Transverse colon (tissue), 4 donors: ENCODE results near the gene NEK11. TPM values are rescaled to one million over a fixed set of nuclear protein-coding genes. Genes with fewer than 3 reads are reported as not detected.

Source experiments
- DNase-seq: peaks from one replicate; pipeline ENCODE4 v3.0.0-alpha.2; 2019
- H3K27ac ChIP-seq, 4 donors: fragments of 200-600 bp; sonication (generic); 2 replicates each; pipeline ENCODE4 v1.5.1; 2016 to 2018; ENCODE audit warnings: inconsistent platforms in 4 of 4
- H3K27me3 ChIP-seq: fragments of 200-600 bp; sonication (generic); 2 replicates; pipeline ENCODE4 v1.5.1; 2017; ENCODE audit warnings: inconsistent platforms
- H3K36me3 ChIP-seq, 4 donors: fragments of 200-600 bp; sonication (generic); 2 replicates each; pipeline ENCODE4 v1.5.1; 2017 to 2019; ENCODE audit warnings: inconsistent platforms in 4 of 4
- H3K4me1 ChIP-seq, 4 donors: fragments of 200-600 bp; sonication (generic); 2 replicates each; pipeline ENCODE4 v1.5.1; 2017 to 2020; ENCODE audit warnings: inconsistent platforms in 4 of 4
- H3K4me3 ChIP-seq, 4 donors: fragments of 200-600 bp; sonication (generic); 1 replicate in 1 of 4; 2 replicates in 3 of 4; pipeline versions ENCODE4 v1.5.1 to v1.6.1; 2017 to 2019; ENCODE audit warnings: inconsistent platforms in 4 of 4
- H3K9me3 ChIP-seq, 2 donors: fragments of 200-600 bp; sonication (generic); 2 replicates each; pipeline ENCODE4 v1.5.1; 2017 to 2019; ENCODE audit warnings: inconsistent platforms in 2 of 2
- EP300 ChIP-seq: sonication (generic); formaldehyde crosslinking; IDR thresholded peaks from one replicate; pipeline ENCODE4 v1.6.1; 2017; ENCODE audit warnings: antibody characterized with exemption, low read depth
- POLR2A ChIP-seq: fragments of 450-650 bp; IDR thresholded peaks from one replicate; pipeline ENCODE4 v1.6.1; 2016; ENCODE audit warnings: antibody characterized with exemption, mild to moderate bottlenecking, moderate library complexity
- POLR2AphosphoS5 ChIP-seq, 3 donors: sonication (generic); formaldehyde crosslinking; IDR thresholded peaks; one replicate each; pipeline ENCODE4 v1.6.1; 2016; ENCODE audit warnings: antibody characterized with exemption in 3 of 3
- WGBS, 2 donors: methylation state at CpG; one replicate each; pipeline ENCODE4 v1.1.5; 2018; ENCODE audit warnings: low coverage in 1 of 2; 5-methylcytosine and 5-hydroxymethylcytosine counted together
- in situ Hi-C, 4 donors: fragments of 200-750 bp; cut with MboI; loops; one replicate each; pipeline versions ENCODE4 v1.15.0 to v1.15.1; 2017; ENCODE audit warnings: low sequenced_read_pairs in 3 of 4, low pct_ligation_motif_present in 1 of 4, low pct_unique_long_range_greater_than_20kb in 1 of 4
- intact Hi-C: fragments of 100-400 bp; cut with DNase I; formaldehyde crosslinking; loops from one replicate; pipeline ENCODE4 v1.15.1; 2023; ENCODE audit warnings: low total_unique reads
- total RNA-seq, 4 donors: library from RNA; depleted of rRNA; stranded (reverse); fragments of >200 nt; gene quantifications; one replicate each; pipeline ENCODE4 v1.1.0, GENCODE V29; 2016
- TF ChIP-seq, protein P1 (sequence below), 5 experiments: fragments of 200-600 bp in 3 of 5; fragments of 450-650 bp in 2 of 5; sonication (generic) in 3 of 5; IDR thresholded peaks; 1 replicate in 2 of 5; 2 replicates in 3 of 5; pipeline ENCODE4 v1.5.1; 2016 to 2017; ENCODE audit warnings: antibody characterized with exemption in 5 of 5, inconsistent platforms in 3 of 5, mild to moderate bottlenecking in 2 of 5, moderate library complexity in 1 of 5

Gene NEK11
- total RNA-seq, 4 donors from 2014 or later, result 4.6 to 12.3 (median 8.5) TPM

DNA sequence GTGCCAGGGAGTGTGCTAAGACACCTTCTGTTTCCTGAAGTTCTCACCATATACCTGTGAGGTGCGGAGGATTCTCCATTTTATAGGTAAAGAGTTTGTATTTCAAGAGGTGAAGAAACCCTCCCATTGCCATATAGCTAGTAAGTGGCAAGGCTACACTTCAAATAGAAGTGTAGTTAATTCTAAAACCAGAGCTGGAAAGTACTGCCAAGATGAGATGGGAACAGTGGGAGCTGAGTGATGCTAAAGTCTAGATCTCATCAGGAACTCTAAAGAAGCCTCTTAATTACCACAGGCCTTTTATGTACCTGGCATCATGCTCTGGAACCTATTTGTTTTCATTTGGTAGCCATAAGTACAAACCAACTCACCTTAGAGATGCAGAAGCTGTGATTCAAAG is 256.3 kb downstream of the NEK11 start:
- WGBS, 2 donors, result 96 to 100% methylated on average over 1 of the region's 1 CpG
- no peak overlapping the region for H3K27ac ChIP-seq
- TF ChIP-seq EP300, result no peak
- H3K4me3 ChIP-seq, result no peak overlapping the region
- H3K36me3 ChIP-seq, result no peaks in the 10 kb centered on the region
- no peak for DNase-seq
- no peaks in the 10 kb centered on the region for H3K27me3 ChIP-seq
- no peaks in the 10 kb centered on the region for H3K9me3 ChIP-seq
- in situ Hi-C loops (no loop called here), intact Hi-C loops (no loop called here)
- H3K4me1 ChIP-seq, result no peaks in the 10 kb centered on the region

DNA sequence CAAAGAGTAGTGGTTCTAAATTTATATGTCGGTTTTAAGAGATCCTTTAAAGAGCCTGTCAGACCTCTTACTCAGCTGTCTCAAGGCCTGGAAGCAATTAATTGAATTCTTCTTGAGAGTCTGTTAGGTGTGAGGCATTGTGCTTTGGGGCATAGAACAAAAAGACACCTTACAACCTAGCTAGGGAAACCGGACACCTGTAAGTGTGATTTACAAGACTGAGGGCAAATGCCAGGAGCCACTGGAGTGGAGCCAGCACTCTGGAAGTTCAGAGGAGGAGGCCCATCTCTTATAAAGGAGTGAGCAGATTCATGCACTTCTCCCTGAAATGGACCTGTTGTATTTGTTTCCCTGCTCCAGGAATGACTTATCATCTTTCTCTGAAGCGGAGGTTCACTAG is 257.2 kb downstream of the NEK11 start:
- Histone ChIP-seq H3K4me1 (no peaks in the 10 kb centered on the region), H3K4me3 (no peak overlapping the region), H3K9me3 (no peaks in the 10 kb centered on the region), H3K36me3 (no peaks in the 10 kb centered on the region), H3K27ac (no peak overlapping the region), H3K27me3 (no peaks in the 10 kb centered on the region)
- WGBS, 2 donors, result 50 to 68% methylated on average over 1 to 3 of the region's 3 CpGs
- TF ChIP-seq POLR2AphosphoS5 (IDR thresholded peaks at IDR 0.05) (no peak), EP300 (no peak), POLR2A (no peak)
- TF ChIP-seq, protein P1, sequence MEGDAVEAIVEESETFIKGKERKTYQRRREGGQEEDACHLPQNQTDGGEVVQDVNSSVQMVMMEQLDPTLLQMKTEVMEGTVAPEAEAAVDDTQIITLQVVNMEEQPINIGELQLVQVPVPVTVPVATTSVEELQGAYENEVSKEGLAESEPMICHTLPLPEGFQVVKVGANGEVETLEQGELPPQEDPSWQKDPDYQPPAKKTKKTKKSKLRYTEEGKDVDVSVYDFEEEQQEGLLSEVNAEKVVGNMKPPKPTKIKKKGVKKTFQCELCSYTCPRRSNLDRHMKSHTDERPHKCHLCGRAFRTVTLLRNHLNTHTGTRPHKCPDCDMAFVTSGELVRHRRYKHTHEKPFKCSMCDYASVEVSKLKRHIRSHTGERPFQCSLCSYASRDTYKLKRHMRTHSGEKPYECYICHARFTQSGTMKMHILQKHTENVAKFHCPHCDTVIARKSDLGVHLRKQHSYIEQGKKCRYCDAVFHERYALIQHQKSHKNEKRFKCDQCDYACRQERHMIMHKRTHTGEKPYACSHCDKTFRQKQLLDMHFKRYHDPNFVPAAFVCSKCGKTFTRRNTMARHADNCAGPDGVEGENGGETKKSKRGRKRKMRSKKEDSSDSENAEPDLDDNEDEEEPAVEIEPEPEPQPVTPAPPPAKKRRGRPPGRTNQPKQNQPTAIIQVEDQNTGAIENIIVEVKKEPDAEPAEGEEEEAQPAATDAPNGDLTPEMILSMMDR (IDR thresholded peaks at IDR 0.05), result no peak
- intact Hi-C loops (no loop called here), in situ Hi-C loops (no loop called here)
- DNase-seq, result no peak

DNA sequence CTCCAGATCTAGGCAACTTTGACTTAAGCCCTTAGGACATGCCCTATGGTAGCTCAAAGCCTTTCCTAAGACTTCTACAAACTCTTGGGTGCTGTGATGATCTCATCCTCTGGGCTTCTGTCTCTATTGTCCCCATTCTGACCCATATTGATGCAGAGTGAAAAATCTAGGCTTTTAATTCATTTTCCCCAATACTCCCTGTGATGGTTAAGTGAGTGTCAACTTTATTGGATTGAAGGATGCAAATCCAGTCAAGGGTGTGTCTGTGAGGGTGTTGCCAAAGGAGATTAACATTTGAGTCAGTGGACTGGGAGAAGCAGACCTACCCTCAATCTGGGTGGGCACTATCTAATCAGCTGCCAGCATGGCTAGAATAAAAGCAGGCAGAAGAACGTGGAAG is 257.6 kb downstream of the NEK11 start:
- TF ChIP-seq, protein P1 (IDR thresholded peaks at IDR 0.05), result no peak
- TF ChIP-seq POLR2AphosphoS5 (IDR thresholded peaks at IDR 0.05), result no peak
- TF ChIP-seq POLR2A, result no peak
- TF ChIP-seq EP300, result no peak
- Histone ChIP-seq H3K9me3 (no peaks in the 10 kb centered on the region), H3K27me3 (no peaks in the 10 kb centered on the region), H3K36me3 (no peaks in the 10 kb centered on the region), H3K4me1 (no peaks in the 10 kb centered on the region), H3K4me3 (no peak overlapping the region), H3K27ac (no peak overlapping the region)
- in situ Hi-C loops (no loop called here), intact Hi-C loops (no loop called here)
- DNase-seq, result no peak
- 83% methylated on average over 1 of the region's 1 CpG; no CpG with 5 or more reads in 1 of the 2 donors for WGBS, 2 donors

DNA sequence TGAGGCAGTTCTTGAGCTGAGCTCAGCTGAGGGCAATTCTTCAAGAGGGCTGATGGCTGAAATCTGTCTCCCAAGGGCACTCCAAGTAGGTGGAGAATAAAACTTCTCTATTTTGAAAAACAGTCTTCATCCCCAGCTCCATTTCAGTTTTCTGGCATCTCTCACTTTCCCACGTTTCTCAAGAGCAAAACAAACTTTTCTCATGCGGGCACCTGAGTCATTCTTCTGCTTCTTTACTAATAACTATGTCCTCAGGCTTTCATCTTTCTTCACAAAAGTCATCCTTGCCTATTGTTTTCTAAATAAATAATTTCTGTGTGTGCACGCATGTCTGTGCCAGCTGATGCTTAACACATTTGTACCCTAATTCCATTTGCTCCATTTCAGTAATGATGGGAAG is 258.8 kb downstream of the NEK11 start:
- in situ Hi-C loops, result no loop called here
- TF ChIP-seq POLR2AphosphoS5 (IDR thresholded peaks at IDR 0.05) (no peak), EP300 (no peak), POLR2A (no peak)
- TF ChIP-seq, protein P1 (IDR thresholded peaks at IDR 0.05), result no peak

DNA sequence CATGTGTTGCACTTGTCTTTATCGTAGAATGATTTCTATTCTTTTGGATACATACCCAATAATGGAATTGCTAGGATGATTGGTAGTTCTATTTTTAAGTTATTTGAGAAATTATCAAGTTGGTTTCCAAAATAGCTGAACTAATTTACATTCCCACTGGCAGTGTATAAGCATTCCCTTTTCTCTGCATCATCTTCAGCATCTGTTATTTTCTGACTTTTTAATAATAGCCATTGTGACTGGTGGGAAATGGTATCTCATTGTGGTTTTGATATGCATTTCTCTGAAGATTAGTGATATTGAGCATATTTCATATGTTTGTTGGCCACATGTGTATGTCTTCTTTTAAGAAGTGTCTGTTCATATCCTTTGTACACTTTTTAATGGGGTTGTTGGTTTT is 273.2 kb downstream of the NEK11 start:
- intact Hi-C loops (no loop called here), in situ Hi-C loops (no loop called here)
- Histone ChIP-seq H3K27me3 (no peaks in the 10 kb centered on the region), H3K36me3 (no peaks in the 10 kb centered on the region), H3K9me3 (peaks cover 0 to 6% of the 10 kb centered on the region in 2 donors), H3K4me3 (no peak overlapping the region), H3K27ac (no peak overlapping the region), H3K4me1 (no peaks in the 10 kb centered on the region)
- no peak for DNase-seq
- WGBS, 2 donors, result 76 to 95% methylated on average over 1 of the region's 1 CpG
- TF ChIP-seq, protein P1 (IDR thresholded peaks at IDR 0.05), result no peak
- no peak for TF ChIP-seq POLR2A
- no peak for TF ChIP-seq POLR2AphosphoS5 (IDR thresholded peaks at IDR 0.05)
- no peak for TF ChIP-seq EP300

More for the DNA sequence above, 258.8 kb downstream of the NEK11 start:
- intact Hi-C loops, result no loop called here
- H3K27me3 ChIP-seq, result no peaks in the 10 kb centered on the region
- H3K27ac ChIP-seq, result no peak overlapping the region
- H3K4me3 ChIP-seq, result no peak overlapping the region
- no peak for DNase-seq
- H3K36me3 ChIP-seq, result no peaks in the 10 kb centered on the region
- H3K4me1 ChIP-seq, result no peaks in the 10 kb centered on the region
- 79% methylated on average over 3 of the region's 3 CpGs for WGBS, 2 donors
- no peaks in the 10 kb centered on the region for H3K9me3 ChIP-seq
